Bronchial epithelial cell (primary cell): Measurements from ENCODE around the gene ADRA2C. TPM values are rescaled to one million over a fixed set of nuclear protein-coding genes. Genes with fewer than 3 reads are reported as not detected.

ENCODE experiments used
- DNase-seq: peaks from one replicate; pipeline ENCODE4 v3.0.0-alpha.2; 2010; ENCODE audit warnings: low read depth
- FAIRE-seq: peaks from 2 replicates; lab custom pipeline; 2011; peaks lifted over from hg19 to GRCh38; lab: Jason Lieb, UNC
- H3K27me3 ChIP-seq: 2 replicates; pipeline ENCODE4 v1.5.1; 2011; ENCODE audit warnings: low read length; ENCODE audit not compliant: control insufficient read depth, insufficient read depth
- H3K36me3 ChIP-seq: 2 replicates; pipeline ENCODE4 v1.5.1; 2011; ENCODE audit warnings: low read length; ENCODE audit not compliant: control insufficient read depth, insufficient read depth
- H3K4me3 ChIP-seq: 2 replicates; pipeline ENCODE4 v1.5.1; 2011; ENCODE audit warnings: mild to moderate bottlenecking, low read depth, low read length, control low read depth
- total RNA-seq: library from RNA; depleted of rRNA; stranded (reverse); fragments of >200 nt; gene quantifications from 2 replicates; pipeline ENCODE4 v1.2.1, GENCODE V29; 2014
- TF ChIP-seq, protein P1 (sequence below): IDR thresholded peaks from 2 replicates; pipeline ENCODE4 v1.5.1; 2011; ENCODE audit warnings: mild to moderate bottlenecking, moderate library complexity, low read length, control low read depth, inconsistent platforms; ENCODE audit not compliant: insufficient read depth, severe bottlenecking

The ADRA2C gene
- total RNA-seq, 1 donor from 2014 or later = under 0.01 TPM

DNA sequence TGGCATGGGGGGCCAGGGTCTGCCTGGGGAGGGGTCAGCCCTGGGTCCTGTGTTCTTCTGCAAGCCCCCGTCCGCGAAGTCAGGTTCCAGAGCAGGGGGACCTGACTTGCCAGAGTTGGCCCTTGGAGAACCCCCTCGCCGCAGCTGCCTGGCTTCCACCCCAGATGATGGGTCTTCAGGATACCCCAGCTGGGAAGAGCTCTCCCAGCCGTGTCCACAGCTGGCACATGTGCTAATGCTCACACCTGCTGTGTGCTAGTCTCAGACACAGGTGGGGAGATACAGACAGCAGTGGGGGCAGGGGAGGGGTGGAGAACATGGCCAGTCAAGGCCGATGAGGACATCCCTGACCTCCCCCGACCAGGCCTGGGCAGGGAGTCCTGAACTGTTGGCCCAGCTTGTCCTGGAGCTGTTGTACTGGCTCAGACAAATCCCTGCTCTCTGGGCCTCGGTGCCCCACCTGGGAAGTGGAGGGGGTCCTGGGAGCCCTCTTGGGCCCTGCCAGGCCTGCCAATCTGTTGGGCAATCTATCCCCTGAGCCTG, 3.5 kb downstream of the ADRA2C start:
- H3K4me3 ChIP-seq = no peak overlapping the region
- DNase-seq (no peak), FAIRE-seq (no peak)
- H3K27me3 ChIP-seq = peaks cover 11% of the 10 kb centered on the region
- H3K36me3 ChIP-seq = no peaks in the 10 kb centered on the region
- TF ChIP-seq, protein P1, sequence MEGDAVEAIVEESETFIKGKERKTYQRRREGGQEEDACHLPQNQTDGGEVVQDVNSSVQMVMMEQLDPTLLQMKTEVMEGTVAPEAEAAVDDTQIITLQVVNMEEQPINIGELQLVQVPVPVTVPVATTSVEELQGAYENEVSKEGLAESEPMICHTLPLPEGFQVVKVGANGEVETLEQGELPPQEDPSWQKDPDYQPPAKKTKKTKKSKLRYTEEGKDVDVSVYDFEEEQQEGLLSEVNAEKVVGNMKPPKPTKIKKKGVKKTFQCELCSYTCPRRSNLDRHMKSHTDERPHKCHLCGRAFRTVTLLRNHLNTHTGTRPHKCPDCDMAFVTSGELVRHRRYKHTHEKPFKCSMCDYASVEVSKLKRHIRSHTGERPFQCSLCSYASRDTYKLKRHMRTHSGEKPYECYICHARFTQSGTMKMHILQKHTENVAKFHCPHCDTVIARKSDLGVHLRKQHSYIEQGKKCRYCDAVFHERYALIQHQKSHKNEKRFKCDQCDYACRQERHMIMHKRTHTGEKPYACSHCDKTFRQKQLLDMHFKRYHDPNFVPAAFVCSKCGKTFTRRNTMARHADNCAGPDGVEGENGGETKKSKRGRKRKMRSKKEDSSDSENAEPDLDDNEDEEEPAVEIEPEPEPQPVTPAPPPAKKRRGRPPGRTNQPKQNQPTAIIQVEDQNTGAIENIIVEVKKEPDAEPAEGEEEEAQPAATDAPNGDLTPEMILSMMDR = no peak

DNA sequence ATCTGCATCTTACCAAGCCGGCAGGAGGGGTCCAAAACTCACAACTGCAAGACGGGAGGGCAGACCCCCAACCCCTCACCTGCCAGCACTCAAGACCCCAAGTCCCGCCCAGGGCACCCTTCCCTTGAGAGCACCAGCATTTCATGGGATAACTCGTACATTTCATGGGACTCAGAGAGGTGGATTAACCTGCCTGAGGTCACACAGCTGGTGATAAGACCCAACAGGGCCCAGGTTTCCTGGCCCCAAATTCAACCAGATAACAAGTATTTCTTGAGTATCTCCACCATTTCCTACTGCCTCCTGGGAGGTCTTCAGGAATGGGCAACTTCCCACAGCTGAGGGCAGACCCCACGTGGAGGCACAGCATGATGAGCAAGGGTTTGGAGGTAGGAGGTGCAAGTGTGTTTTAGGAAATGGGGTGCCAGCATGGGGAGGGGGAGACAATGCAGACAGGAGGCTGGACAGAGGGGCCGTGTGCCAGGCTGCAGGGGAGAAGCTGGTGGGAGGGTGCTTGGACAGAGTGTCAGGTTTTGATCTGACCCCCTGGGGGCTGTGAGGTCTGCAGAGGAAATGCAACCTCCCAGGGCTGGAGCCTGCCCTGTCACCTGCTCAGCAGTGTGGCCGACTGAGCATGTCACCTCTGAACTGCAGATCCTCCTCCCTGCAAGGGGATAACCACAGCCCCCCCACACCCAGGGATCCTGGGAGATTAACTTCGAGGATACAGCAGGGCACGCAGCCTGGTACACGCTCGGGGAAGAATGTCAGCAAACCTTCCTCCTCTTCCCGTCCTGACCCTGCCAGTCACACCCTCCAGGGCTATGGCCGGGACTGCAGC, 4.4 kb downstream of the ADRA2C start:
- TF ChIP-seq, protein P1 = no peak
- Histone ChIP-seq H3K4me3 (no peak overlapping the region), H3K27me3 (peaks cover 9% of the 10 kb centered on the region), H3K36me3 (no peaks in the 10 kb centered on the region)
- no peak for DNase-seq
- no peak for FAIRE-seq

DNA sequence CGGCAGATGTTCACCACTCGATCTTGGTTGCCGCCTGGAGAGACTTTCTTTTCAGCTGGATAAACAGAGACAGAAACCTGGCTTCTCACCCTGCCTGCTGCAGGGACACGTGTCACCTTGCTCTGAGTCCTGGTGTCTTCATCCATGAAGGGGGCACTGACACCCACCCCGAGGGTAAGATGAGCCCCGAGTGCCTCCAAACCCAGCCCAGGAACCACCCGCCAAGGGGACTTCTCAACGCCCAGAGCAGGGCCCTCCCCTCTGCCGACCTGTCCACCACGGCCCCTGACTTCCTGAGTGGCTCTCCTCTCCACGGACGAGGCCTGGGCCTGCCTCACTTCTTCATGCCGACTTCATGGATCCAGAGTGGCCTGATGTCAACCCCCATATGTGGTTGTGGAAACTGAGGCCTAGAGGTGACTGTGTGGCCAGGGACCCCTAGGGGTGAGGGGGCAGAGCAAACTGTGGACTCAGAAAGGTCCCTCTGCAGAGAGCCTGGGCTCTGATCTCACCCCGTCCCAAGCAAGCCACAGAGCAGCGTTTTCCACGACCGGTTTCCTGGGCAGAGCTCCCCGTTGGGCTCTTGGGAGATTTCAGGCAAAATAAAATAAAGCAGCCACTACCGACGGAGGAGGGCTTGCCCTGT, 5.1 kb downstream of the ADRA2C start:
- DNase-seq (no peak), FAIRE-seq (no peak)
- TF ChIP-seq, protein P1 = no peak
- no peak overlapping the region for H3K4me3 ChIP-seq
- H3K36me3 ChIP-seq = no peaks in the 10 kb centered on the region
- peaks cover 9% of the 10 kb centered on the region for H3K27me3 ChIP-seq

DNA sequence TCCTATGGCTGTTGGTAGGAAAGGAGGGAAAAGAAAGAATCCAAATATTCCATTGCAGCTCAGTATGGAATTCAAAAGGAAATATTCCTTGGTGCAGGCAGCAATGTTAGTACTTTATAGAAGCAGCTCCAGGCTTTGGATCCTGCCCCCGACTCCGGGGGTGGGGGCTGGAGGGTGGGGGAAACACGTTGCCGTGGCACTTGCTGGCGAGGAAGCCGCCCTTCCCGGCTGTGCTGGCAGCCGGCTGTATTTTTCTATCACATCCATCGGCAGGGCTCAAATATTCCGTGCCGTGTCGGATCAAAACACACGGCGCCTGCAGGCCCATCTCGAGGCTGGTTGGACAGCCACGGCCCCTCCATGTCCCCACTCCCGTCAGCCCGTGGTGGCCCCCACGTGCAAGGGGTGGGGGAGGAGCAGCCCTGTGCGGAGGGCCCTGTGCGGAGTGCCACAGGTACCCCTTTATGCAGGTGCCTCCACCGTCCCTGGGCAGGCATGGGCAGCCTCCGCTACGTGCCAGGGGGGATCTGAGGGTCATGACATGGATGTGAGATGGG, 5.8 kb downstream of the ADRA2C start:
- no peak overlapping the region for H3K4me3 ChIP-seq
- peaks cover 5% of the 10 kb centered on the region for H3K27me3 ChIP-seq
- no peaks in the 10 kb centered on the region for H3K36me3 ChIP-seq
- TF ChIP-seq, protein P1 = no peak
- FAIRE-seq (no peak), DNase-seq (no peak)

DNA sequence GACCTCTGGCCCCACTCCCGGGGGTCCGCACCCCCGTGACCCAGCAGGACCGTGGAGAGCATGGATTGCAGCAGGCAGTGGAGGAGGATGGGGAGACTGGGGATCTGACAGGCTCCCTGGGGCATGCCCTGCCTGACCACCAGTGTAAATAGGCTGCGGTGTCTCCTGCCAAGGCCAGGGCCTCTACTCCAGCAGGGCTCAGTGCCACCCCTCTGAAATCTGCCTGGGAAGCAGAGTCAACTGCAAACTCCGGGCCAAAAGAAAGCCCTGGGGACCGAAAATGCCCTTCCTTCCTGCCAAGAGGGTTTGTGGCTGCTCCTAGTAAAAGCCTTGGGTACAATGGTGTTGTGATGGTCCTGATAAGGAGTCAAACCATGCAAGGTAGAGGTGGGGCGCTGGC, 6.4 kb downstream of the ADRA2C start:
- TF ChIP-seq, protein P1 = no peak
- Histone ChIP-seq H3K36me3 (no peaks in the 10 kb centered on the region), H3K27me3 (peaks cover 4% of the 10 kb centered on the region), H3K4me3 (no peak overlapping the region)
- FAIRE-seq (no peak), DNase-seq (no peak)
